SK-N-SH (cell line): ENCODE measurements around the gene AATF.

ENCODE experiments used
- CTCF ChIP-seq: fragments of 200-600 bp; sonication (generic); IDR thresholded peaks from 2 replicates; pipeline ENCODE4 v1.6.1; 2017; ENCODE audit warnings: antibody characterized with exemption, mild to moderate bottlenecking, moderate library complexity
- TCF12 ChIP-seq: IDR thresholded peaks from 2 replicates; pipeline ENCODE4 v1.4.0; 2012
- YY1 ChIP-seq: IDR thresholded peaks from 2 replicates; pipeline ENCODE4 v1.4.0; 2012; ENCODE audit warnings: low read depth, mild to moderate bottlenecking

- TF ChIP-seq CTCF (no peak), TCF12 (no peak), YY1 (no peak)
Measured at GRCh38 chr17:37048811-37049210, 100.1 kb downstream of the AATF start.
